Right atrium auricular region (tissue), 2 donors: ENCODE results near the gene FAM193B. TPM values are rescaled to one million over a fixed set of nuclear protein-coding genes. Genes with fewer than 3 reads are reported as not detected.

ENCODE experiments used
- DNase-seq: peaks from one replicate; pipeline ENCODE4 v3.0.0-alpha.2; 2019; ENCODE audit warnings: low spot score
- H3K27ac ChIP-seq, 2 donors: fragments of 200-600 bp; sonication (generic); 1 replicate in 1 of 2; 2 replicates in 1 of 2; pipeline ENCODE4 v1.5.1; 2016 to 2019
- H3K27me3 ChIP-seq, 2 donors: fragments of 200-600 bp; sonication (generic); one replicate each; pipeline versions ENCODE4 v1.5.1 to v1.6.0; 2017 to 2019
- H3K36me3 ChIP-seq: fragments of 200-600 bp; sonication (generic); one replicate; pipeline ENCODE4 v1.5.1; 2016
- H3K4me1 ChIP-seq, 2 donors: fragments of 200-600 bp; sonication (generic); one replicate each; pipeline versions ENCODE4 v1.5.1 to v1.6.0; 2017 to 2019
- H3K4me3 ChIP-seq, 2 donors: fragments of 200-600 bp; sonication (generic); 1 replicate in 1 of 2; 2 replicates in 1 of 2; pipeline ENCODE4 v1.5.1; 2017 to 2019; ENCODE audit warnings: mild to moderate bottlenecking in 1 of 2, moderate library complexity in 1 of 2
- H3K9me3 ChIP-seq, 2 donors: fragments of 200-600 bp; sonication (generic); one replicate each; pipeline ENCODE4 v1.5.1; 2019
- total RNA-seq, 2 donors: library from RNA; depleted of rRNA; stranded (reverse); fragments of >200 nt; gene quantifications; one replicate each; pipeline ENCODE4 v1.1.0, GENCODE V29; 2016
- TF ChIP-seq, protein P1 (sequence below), 2 donors: fragments of 200-600 bp; sonication (generic); IDR thresholded peaks; one replicate each; pipeline ENCODE4 v1.5.1; 2019; ENCODE audit warnings: antibody characterized with exemption in 2 of 2

The FAM193B gene
- total RNA-seq, 2 donors from 2014 or later: 9.8 to 20.7 TPM

DNA sequence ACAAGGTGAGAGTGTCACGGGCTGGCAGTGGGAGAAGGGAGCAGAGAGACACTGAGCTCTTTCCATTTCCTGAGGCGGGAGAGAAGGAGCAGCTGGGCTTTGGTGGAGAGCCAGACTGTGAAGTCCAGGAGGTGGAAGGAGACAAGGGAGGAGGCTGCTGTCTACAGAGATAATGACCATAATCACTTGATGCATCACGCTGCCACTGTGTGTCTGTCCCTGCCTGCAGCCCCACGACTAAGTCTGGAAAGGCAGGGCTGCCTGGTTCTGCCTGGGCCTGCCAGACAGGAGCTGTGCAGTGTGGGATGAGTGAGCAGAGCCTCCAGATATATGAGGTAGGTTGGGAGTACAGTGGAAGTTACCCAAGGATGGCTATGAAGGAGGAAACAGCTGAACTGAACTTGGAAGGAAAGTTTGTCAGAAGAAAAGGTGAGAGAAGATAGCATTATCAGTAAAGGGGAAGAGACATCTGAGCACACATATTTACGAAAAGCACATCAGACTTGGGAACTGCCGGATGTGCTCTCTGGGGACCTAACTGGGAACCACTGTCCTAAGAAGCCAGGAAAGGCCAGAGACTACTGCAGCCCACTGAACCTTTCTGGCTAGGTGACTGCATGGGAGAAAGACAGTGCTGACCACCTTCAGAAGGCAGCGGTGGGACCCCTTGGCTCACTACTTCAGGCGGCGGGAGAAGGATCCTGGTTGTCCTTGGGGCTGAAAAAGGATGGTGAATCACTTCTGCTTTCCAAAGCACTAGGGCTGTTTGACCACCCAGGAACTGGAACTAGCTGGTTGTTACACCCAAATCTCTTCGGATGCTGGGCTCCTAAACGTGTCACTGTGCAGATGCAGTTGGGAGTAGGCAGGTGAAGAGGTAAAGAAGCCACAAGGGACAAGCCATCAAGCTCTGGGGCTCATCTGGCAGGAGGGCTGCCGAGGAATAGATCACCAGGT, 24.8 kb downstream of the FAM193B start:
- TF ChIP-seq, protein P1, sequence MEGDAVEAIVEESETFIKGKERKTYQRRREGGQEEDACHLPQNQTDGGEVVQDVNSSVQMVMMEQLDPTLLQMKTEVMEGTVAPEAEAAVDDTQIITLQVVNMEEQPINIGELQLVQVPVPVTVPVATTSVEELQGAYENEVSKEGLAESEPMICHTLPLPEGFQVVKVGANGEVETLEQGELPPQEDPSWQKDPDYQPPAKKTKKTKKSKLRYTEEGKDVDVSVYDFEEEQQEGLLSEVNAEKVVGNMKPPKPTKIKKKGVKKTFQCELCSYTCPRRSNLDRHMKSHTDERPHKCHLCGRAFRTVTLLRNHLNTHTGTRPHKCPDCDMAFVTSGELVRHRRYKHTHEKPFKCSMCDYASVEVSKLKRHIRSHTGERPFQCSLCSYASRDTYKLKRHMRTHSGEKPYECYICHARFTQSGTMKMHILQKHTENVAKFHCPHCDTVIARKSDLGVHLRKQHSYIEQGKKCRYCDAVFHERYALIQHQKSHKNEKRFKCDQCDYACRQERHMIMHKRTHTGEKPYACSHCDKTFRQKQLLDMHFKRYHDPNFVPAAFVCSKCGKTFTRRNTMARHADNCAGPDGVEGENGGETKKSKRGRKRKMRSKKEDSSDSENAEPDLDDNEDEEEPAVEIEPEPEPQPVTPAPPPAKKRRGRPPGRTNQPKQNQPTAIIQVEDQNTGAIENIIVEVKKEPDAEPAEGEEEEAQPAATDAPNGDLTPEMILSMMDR (IDR thresholded peaks at IDR 0.05): no peak
- H3K4me3 ChIP-seq: no peak overlapping the region
- H3K9me3 ChIP-seq: no peaks in the 10 kb centered on the region
- no peak for DNase-seq
- peaks cover 80% of the 10 kb centered on the region for H3K36me3 ChIP-seq
- H3K27ac ChIP-seq: no peak overlapping the region
- peaks cover 0 to 14% of the 10 kb centered on the region in 2 donors for H3K4me1 ChIP-seq
- H3K27me3 ChIP-seq: no peaks in the 10 kb centered on the region

DNA sequence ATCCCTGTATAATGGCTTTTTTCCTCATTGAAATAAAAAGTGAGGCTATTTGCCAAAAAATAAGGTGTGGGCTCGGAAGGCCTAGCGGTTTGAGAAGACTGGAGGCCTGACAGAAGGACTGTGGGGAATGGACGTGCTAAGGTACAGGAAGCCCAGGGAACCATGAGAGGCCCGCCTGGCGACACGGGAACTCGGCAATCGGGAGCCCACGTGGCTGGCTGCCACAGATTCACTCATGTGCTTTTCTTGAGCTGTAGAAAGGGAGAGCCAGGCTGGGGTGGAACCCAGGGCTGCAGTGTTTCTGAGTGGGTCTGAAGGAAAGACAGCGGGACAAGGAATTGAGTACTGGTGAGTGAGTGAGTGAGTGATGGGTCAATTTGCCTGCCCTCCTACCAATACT, 25.7 kb downstream of the FAM193B start:
- Histone ChIP-seq H3K4me3 (no peak overlapping the region), H3K27ac (no peak overlapping the region), H3K9me3 (no peaks in the 10 kb centered on the region), H3K4me1 (peaks cover 0 to 12% of the 10 kb centered on the region in 2 donors), H3K27me3 (no peaks in the 10 kb centered on the region), H3K36me3 (peaks cover 86% of the 10 kb centered on the region)
- DNase-seq: no peak
- TF ChIP-seq, protein P1 (IDR thresholded peaks at IDR 0.05): no peak

DNA sequence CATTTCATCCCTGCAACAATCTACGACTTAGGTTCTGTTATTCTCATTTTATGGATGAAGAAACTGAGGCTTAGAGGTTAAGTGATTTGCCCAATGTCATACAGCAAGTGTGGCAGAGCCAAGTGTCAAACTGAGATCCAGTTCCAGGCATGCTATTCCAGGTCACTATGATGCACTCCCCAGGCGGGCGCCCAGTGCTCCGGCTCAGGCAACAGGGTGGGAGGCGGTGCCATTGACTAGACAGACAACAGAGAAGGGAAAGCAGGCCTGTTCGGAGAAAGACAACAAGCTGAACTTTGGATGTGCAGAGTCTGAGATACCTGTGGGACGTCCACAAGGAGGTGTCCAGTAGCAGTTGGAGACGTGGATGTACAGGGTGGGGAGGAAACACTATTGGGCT, 26.8 kb downstream of the FAM193B start:
- H3K27me3 ChIP-seq: no peaks in the 10 kb centered on the region
- TF ChIP-seq, protein P1 (IDR thresholded peaks at IDR 0.05): no peak
- no peak for DNase-seq
- peaks cover 87% of the 10 kb centered on the region for H3K36me3 ChIP-seq
- no peak overlapping the region for H3K4me3 ChIP-seq
- H3K9me3 ChIP-seq: no peaks in the 10 kb centered on the region
- no peak overlapping the region for H3K27ac ChIP-seq
- H3K4me1 ChIP-seq: peaks cover 0 to 12% of the 10 kb centered on the region in 2 donors

DNA sequence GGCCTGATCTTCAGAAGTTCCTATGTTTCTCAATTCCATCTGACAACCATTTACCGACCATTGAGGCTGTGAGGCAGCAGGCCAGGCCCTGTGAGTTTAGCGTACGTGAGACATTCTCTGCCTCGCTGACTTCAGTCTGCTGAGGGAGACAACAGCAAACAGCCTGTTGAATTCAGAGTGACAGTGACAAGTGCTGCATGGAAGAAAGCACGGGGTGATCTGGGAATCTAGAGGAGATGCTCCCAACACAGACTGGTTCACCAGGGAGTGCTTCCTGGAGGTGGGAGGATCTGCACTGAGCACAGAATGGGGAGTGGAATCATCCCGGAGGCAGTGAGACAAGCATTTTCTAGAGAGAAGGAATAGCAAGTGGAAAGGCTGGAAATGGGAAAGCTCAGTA, 27.6 kb downstream of the FAM193B start:
- H3K36me3 ChIP-seq: peaks cover 85% of the 10 kb centered on the region
- no peak overlapping the region for H3K27ac ChIP-seq
- TF ChIP-seq, protein P1 (IDR thresholded peaks at IDR 0.05): no peak
- no peaks in the 10 kb centered on the region for H3K9me3 ChIP-seq
- no peaks in the 10 kb centered on the region for H3K27me3 ChIP-seq
- no peak overlapping the region for H3K4me3 ChIP-seq
- DNase-seq: no peak
- peaks cover 0 to 12% of the 10 kb centered on the region in 2 donors for H3K4me1 ChIP-seq

DNA sequence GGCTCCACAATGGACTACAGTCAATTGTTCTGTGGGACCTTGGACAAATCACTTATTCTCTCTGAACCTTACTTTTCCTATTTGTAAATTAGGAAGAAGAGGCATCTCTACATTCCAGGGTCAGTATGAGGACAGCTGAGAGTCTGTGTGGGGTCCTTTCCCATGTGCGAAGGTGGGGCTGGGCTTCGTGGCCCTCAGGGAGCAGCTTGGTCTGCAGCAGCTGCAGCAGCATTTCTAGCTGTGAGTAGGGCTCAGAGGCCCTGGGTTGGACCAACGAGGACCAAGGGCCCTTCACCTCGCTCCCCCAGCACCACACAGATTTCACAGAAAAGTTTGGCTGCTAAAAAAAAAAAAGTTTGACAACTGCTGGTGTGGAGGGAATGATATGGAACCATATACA, 28.2 kb downstream of the FAM193B start:
- Histone ChIP-seq H3K4me1 (peaks cover 0 to 12% of the 10 kb centered on the region in 2 donors), H3K36me3 (peaks cover 85% of the 10 kb centered on the region), H3K4me3 (no peak overlapping the region), H3K27ac (no peak overlapping the region), H3K27me3 (no peaks in the 10 kb centered on the region), H3K9me3 (no peaks in the 10 kb centered on the region)
- TF ChIP-seq, protein P1 (IDR thresholded peaks at IDR 0.05): no peak
- DNase-seq: no peak
